Left ventricle myocardium superior (tissue), 1 donor: ENCODE measurements around the gene MEGF6. TPM values are rescaled to one million over a fixed set of nuclear protein-coding genes. Genes with fewer than 3 reads are reported as not detected.

Experiments used
- ATAC-seq: fragments of 200-7000 bp; cut with Tn5 transposase; one replicate; pipeline ENCODE4 v1.9.1; 2020; ENCODE audit warnings: mild to moderate bottlenecking, moderate library complexity
- DNase-seq: peaks from one replicate; pipeline ENCODE4 v3.0.0-alpha.2; 2020
- intact Hi-C: fragments of 100-400 bp; cut with micrococcal nuclease; formaldehyde crosslinking; loops from one replicate; pipeline ENCODE4 v1.11.0; 2022
- total RNA-seq: library from RNA; stranded (reverse); fragmentation: NEBNext Ultra II Directional; extraction: Animal tissue kit (Norgen Biotek cat#: 25700); gene quantifications from one replicate; pipeline ENCODE4 v1.2.1, GENCODE V29; 2021
- donor health status: DM: no; HTN: yes; CAD: no; lungs with severe emphysema.

The MEGF6 gene
- total RNA-seq, 1 donor from 2014 or later = 11.6 TPM

DNA sequence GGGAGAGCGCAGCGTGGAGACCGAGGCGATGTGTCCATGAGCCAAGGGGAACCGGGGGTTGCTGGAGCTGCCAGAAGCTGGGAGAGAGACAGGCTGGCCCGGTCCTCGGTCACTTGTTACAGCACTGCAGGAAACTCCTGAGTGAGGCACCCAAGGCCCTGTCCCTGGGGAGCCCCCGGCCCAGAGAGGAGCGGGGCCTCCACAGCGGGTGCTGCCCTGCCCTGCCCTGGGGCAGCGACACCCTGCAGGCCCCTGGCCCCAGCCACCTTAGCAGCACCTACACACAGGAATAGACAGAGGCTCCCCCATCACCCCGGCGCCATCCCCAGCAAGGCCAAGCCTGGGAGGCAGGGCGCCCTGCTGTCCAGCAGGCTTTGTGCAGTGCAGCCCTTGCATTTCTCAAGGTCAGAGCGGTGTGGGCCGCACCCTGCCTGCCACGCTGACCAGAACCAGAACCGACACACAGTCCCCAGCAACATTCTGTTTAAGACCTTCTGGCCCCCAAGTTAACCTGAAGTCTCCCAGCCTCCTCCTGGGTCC is 6.6 kb upstream of the MEGF6 start:
- no peak for ATAC-seq
- intact Hi-C loops = loop anchor here (5.0 kb wide), 1 partner anchor 126 kb away; no protein-coding TSS in a partner anchor
- no peak for DNase-seq

DNA sequence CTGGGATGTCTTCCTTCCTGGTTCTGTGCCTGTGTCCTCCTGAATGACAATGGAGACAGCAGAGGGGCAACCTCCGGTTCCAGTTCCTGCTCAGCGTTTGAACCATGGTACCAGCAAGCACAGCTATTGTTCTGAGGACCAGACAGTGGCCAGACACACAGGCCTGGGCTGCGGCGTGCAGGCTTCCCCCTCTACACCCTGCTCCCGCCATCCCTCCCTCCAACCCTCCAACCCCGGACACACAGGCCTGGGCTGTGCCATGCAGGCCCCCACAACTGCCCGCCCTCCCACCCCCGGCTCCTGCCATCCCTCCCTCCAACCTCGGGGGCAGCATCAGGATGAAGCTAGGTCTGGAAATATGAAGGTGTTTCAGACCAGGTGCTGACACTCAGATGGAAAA is 5.6 kb upstream of the MEGF6 start:
- intact Hi-C loops = loop anchor here (5.0 kb wide), 1 partner anchor 125 kb away; no protein-coding TSS in a partner anchor
- DNase-seq (no peak), ATAC-seq (no peak)

- DNase-seq (no peak), ATAC-seq (no peak)
- intact Hi-C loops = loop anchor here (5.0 kb wide), 1 partner anchor 123 kb away; no protein-coding TSS in a partner anchor
Observed at GRCh38 chr1:3614755-3615742, 3.7 kb upstream of the MEGF6 start.

- intact Hi-C loops = no loop called here
- ATAC-seq (no peak), DNase-seq (no peak)
Observed at GRCh38 chr1:3612123-3612522, 815 bp upstream of the MEGF6 start.

DNA sequence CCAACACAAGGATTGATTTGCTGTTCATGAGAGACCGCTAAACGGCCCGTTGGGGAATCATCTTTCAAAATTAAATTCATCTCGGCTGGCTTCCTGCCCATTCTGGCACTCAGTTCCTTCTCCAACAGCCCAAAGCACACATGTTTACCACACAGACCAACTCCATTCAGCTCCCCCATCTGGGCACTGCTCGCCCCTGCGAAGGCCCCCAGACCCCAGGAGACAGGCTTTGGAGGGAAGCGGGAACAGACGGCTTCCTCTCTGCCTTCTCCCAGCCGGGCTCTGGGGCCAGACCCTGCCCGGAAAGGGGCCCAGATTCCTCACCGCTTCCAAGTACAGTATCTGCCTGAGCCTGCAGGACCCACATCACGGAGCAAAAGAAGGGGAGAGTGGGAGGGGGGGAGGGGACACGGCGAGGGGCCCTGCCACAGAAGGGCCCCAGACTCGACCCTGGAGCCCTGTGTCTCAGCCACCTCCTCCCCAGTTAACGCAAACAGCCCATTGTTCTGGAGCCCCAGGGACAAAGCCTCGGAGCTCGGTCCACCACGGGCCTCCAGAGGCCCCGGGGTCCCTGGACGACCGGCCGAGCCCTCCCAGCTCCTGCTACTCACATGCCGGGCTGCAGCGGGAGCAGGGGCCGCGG is 660 bp downstream of the MEGF6 start:
- intact Hi-C loops = no loop called here
- DNase-seq (no peak), ATAC-seq (no peak)

DNA sequence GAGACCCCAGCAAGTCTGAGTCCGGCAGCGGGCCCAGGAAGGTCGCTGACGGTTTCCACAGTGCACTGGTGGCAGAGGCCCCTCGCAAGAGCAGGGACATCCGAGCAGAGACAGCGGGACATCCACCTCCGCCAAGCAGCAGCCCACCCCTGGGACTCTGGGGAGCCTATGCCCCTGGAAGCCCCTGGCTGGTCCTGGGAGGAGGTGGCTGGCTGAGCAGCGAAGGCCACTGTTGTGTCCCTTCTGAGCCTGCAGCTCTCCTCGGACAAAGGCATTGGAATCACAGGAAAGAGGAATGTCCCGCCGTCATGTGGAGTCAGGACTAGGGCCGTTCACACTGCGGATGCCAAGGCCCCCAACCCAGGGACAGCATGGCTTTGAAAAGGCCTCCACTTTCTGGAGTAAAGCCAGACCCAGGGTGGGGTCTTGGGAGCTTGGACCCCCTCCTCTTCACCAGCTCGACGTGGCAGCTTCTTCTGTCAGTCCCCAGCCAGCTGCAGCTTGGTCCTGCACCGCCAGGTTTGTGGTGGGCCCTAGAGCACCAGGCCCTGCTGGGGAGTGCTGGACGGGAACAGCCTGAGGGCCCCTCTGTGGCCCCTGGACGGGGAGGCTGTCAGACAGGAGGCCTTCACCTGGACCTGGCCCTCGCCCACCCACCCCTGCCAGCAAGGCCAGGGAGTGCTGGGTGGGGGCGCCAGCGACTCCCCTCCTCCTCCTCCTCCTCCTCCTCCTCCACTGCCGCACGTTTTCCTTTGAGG is 1.4 kb downstream of the MEGF6 start:
- DNase-seq (no peak), ATAC-seq (no peak)
- intact Hi-C loops = no loop called here

DNA sequence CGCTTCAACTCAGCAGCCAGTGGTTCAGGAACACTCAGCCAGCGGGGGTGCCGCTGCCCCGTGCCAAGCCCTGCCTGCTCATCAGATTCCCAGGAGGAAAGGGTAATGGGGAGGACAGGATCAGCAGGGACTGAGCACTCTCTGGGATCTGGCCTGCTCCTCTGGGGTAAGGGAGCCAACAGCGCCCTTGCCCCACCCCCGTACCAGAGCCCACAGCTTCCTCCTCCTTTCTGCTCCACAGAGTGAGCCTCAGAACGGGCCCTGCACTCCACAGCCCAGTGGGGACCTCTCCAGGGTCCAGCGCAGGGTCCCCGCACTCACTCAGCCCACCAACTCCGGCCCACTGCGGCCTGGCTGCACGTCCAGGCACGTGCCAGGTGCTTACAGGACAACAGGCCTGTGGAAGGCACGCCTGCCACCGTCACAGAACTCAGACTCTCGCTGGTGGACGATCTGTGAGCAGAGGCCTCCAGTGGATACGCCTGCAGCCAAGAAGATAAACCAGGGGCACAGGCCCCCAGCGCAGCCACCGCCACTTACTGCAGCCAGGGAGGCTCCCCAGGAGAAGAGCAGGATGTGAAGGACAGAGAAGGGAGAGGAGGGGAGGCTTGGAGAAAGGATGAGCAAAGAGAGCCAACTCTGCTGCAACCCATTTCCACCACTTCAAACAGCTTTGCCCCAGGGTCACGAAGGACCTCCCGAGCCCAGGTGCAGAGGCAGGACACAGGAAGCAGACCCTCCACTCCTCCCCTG is 2.1 kb downstream of the MEGF6 start:
- DNase-seq (no peak), ATAC-seq (no peak)
- intact Hi-C loops = no loop called here

DNA sequence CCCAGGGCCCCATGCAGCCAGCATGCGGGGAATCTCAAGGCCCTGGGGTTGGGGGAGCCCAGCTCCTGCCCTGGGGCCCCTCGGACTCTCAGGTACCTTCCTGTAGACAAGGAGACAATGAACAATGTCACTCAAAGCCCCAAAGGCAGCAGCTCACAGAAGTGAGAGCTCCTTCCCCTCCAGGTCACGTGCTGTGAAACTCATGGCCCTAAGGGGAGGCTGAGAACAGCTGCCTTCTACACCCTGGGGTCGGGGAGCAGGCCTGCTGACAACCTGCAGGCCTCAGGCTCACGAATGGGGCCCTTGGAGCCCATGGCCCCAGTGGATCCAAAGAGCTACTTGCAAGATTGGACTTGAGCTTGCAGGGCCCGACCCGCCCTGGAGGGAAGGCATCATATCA is 3.2 kb downstream of the MEGF6 start:
- intact Hi-C loops = no loop called here
- no peak for ATAC-seq
- no peak for DNase-seq

- no peak for DNase-seq
- intact Hi-C loops = no loop called here
- no peak for ATAC-seq
Observed at GRCh38 chr1:3607703-3608065, 3.6 kb downstream of the MEGF6 start.

DNA sequence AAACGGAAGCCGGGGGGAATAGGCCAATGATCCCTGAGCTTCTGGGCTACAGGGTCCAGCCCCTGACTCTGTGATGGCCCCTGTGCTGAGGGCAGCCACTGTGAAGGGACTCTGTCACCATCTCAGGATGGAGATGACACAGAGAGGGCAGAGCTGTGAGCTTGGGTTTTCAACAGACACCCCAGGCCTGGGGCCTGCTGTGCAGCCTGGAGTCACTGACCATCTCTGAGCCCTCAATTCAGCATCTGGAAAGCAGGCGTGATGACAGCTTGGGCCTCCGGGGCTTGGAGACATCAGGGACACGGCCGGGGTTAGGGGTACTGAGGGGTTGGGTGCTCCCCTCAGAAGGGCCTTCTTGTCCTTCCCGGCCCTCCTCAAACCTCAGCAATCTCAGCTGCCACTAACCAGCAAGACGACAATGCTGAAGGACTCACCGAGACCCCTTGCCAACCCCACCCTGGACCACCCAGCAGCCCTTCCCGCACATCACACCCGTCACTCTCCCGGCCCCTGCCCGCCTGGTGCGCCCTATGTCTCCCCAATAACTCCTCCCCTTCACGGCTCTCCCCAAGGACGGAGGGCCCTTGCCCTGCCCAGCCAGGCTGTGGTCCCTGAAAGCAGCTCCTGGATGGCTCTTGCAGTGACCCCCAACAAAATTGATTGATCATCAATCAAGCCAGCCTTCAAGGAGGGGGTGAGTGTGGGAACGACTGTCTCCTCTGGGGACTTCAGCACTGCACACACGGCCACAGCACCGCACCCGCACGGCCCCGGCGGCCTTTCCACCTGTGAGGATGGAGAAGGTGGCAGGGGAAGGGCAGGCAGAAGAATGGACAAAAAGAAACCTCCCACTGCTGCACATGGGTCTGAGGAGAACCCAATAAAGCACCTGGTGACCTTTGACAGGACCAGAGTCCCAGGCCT is 4.3 kb downstream of the MEGF6 start:
- DNase-seq (no peak), ATAC-seq (no peak)
- intact Hi-C loops = no loop called here

GRCh38 chr1:3604997-3605823 is 6.1 kb downstream of the MEGF6 start:
- DNase-seq (no peak), ATAC-seq (no peak)
- intact Hi-C loops = no loop called here

- intact Hi-C loops = no loop called here
- ATAC-seq = no peak
- no peak for DNase-seq
Observed at GRCh38 chr1:3604468-3604974, 6.8 kb downstream of the MEGF6 start.

DNA sequence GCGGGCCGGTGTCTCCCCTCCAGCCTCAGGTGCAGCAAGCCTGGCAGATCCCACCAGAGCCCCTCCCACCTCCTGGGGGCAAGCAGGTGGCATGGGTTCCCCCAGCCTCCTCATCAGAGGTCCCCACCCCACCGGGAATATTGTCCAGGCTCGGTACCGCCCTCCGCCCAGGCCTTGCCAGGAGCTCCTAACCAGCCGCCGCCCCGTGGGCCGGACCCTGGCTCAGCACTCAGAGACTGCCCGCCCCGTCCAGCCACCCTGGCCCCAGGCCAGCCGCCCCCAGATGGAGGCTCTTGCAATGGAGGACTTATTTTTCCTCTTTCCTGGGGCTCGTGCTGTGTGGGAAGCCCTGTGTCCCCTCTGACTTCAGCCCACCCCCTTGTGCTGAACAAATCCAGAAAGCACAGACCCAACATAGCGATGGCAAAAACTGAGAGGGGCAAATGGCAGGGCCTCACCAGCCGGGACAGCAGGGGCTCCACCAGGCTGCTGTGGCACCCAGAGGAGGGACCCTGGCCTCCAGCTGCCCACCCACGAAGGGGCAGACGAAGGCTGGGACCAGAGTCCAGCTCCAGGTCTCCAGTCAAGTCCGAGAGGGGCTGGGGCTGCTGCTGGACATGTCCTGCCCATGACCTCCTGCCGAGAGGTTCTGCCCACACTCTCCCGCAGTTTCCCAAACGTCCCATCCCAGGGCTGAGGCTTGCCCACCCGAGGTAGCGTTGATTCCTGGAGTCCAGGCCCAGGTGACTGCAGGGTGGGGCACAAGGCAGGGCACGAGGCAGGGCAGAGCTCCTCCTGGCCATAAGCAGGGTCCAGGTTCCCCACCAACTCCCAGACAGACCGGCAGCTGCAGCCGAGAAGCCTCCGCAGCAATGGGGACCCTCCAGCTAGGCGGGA is 7.5 kb downstream of the MEGF6 start:
- intact Hi-C loops = no loop called here
- no peak for ATAC-seq
- no peak for DNase-seq

DNA sequence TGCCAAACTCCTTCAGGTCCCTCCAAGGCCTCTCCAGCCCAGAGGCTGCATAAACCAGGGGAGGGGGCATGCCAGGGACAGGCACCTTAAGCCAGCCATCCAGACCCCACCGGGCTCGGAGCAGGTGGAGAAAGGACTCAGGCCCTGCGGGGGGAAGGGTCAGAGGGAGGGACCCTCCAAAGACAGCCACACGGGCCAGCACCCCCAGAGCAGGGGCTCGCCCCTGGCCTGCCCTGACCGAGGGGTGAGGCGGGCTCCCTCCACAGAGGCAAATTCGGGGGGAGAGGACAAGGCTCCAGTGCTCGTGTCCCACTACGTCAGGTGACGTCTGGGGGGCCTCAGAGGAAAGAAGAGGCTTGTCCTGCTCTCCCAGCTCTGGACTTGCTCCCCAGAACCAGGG is 8.2 kb downstream of the MEGF6 start:
- DNase-seq = no peak
- intact Hi-C loops = no loop called here
- no peak for ATAC-seq

GRCh38 chr1:3602375-3602774 is 8.9 kb downstream of the MEGF6 start:
- ATAC-seq (no peak), DNase-seq (no peak)
- intact Hi-C loops = no loop called here

GRCh38 chr1:3601743-3602142 is 9.6 kb downstream of the MEGF6 start:
- DNase-seq (no peak), ATAC-seq (no peak)
- intact Hi-C loops = no loop called here
